Prostate gland (tissue), 2 donors: ENCODE data around the gene RECK.

ENCODE experiments used
- POLR2A ChIP-seq: fragments of 450-650 bp; IDR thresholded peaks from one replicate; pipeline ENCODE4 v1.6.1; 2016; ENCODE audit warnings: antibody characterized with exemption, mild to moderate bottlenecking
- TF ChIP-seq, protein P1 (sequence below), 4 experiments: fragments of 200-600 bp in 2 of 4; fragments of 450-650 bp in 2 of 4; sonication (generic) in 2 of 4; IDR thresholded peaks; 1 replicate in 3 of 4; 2 replicates in 1 of 4; pipeline ENCODE4 v1.5.1; 2016 to 2019; ENCODE audit warnings: antibody characterized with exemption in 4 of 4, mild to moderate bottlenecking in 2 of 4, moderate library complexity in 2 of 4

DNA sequence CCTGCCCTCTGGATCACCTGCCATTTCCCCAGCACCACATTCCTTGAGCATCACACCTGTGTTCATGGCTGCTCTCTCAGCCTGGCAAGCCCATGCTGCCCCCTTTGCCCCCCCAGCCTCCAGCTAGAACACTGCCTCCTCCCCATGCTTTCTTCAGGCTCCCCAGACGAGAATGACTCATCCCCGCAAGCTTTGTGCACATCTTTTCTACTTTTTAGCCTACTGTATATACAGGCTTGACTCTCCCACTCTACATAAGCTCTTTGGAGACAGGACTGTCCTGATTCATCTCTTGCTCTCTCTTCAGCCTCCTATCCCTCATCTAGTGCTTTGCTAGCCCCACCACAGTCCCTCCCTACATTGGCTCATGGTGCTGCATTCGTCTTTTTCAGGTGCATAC lies 79.9 kb downstream of the RECK start:
- TF ChIP-seq POLR2A = no peak
- TF ChIP-seq, protein P1, sequence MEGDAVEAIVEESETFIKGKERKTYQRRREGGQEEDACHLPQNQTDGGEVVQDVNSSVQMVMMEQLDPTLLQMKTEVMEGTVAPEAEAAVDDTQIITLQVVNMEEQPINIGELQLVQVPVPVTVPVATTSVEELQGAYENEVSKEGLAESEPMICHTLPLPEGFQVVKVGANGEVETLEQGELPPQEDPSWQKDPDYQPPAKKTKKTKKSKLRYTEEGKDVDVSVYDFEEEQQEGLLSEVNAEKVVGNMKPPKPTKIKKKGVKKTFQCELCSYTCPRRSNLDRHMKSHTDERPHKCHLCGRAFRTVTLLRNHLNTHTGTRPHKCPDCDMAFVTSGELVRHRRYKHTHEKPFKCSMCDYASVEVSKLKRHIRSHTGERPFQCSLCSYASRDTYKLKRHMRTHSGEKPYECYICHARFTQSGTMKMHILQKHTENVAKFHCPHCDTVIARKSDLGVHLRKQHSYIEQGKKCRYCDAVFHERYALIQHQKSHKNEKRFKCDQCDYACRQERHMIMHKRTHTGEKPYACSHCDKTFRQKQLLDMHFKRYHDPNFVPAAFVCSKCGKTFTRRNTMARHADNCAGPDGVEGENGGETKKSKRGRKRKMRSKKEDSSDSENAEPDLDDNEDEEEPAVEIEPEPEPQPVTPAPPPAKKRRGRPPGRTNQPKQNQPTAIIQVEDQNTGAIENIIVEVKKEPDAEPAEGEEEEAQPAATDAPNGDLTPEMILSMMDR (IDR thresholded peaks at IDR 0.05) = no peak
